Epithelial cell of esophagus (primary cell): ENCODE measurements around the gene HIP1R.

ENCODE experiments used
- DNase-seq: peaks from one replicate; pipeline ENCODE4 v3.0.0; 2010; ENCODE audit warnings: low read depth
- H3K4me3 ChIP-seq: 2 replicates; pipeline ENCODE4 v1.5.1; 2011; ENCODE audit warnings: mild to moderate bottlenecking, low read length, control low read depth
- TF ChIP-seq, protein P1 (sequence below): IDR thresholded peaks from 2 replicates; pipeline ENCODE4 v1.5.1; 2011; ENCODE audit warnings: low read depth, mild to moderate bottlenecking, low read length, control low read depth, inconsistent platforms; ENCODE audit not compliant: insufficient read depth; ENCODE audit errors: missing control alignments

The HIP1R gene

DNA sequence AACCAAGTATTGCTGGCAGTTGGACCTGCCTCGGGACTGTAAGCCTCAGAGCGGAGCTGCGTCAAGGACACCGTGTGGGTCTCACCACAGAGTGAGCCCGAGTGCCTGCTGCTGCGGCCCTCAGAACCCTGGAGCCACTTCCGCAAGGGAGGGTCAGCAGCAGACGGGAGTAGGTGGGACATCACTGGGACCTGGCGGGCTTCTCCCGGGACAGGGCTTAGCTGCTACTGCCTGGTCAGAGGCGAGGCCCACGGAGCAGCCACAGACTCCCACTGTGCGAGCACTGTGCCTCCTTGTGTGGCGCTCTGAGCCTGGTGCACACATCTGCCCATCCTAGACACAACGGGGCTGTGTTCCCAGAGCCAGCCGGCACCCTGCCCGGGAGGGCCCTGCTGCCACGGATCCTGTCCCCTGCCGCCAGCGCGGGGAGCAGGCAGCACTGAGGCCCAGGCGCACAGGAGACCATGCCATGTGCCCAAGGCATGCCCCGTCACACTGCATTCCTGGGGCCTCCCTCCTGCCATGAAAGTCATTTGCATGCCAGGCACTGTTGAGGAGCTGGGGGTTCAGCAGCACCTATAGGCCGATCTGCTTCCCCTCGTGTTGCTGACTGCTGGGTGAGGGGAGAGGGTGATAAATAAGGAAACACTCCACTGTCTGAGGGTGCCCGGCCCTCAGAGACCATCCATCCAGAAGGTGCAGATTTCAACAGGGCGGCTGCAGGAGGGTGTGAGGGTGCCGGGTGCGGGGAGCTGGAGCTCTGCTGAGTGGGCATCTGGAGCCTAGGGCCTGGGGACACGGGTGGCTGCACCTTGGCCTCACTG lies 10.0 kb downstream of the HIP1R start:
- H3K4me3 ChIP-seq, result no peak overlapping the region
- TF ChIP-seq, protein P1, sequence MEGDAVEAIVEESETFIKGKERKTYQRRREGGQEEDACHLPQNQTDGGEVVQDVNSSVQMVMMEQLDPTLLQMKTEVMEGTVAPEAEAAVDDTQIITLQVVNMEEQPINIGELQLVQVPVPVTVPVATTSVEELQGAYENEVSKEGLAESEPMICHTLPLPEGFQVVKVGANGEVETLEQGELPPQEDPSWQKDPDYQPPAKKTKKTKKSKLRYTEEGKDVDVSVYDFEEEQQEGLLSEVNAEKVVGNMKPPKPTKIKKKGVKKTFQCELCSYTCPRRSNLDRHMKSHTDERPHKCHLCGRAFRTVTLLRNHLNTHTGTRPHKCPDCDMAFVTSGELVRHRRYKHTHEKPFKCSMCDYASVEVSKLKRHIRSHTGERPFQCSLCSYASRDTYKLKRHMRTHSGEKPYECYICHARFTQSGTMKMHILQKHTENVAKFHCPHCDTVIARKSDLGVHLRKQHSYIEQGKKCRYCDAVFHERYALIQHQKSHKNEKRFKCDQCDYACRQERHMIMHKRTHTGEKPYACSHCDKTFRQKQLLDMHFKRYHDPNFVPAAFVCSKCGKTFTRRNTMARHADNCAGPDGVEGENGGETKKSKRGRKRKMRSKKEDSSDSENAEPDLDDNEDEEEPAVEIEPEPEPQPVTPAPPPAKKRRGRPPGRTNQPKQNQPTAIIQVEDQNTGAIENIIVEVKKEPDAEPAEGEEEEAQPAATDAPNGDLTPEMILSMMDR, result no peak

DNA sequence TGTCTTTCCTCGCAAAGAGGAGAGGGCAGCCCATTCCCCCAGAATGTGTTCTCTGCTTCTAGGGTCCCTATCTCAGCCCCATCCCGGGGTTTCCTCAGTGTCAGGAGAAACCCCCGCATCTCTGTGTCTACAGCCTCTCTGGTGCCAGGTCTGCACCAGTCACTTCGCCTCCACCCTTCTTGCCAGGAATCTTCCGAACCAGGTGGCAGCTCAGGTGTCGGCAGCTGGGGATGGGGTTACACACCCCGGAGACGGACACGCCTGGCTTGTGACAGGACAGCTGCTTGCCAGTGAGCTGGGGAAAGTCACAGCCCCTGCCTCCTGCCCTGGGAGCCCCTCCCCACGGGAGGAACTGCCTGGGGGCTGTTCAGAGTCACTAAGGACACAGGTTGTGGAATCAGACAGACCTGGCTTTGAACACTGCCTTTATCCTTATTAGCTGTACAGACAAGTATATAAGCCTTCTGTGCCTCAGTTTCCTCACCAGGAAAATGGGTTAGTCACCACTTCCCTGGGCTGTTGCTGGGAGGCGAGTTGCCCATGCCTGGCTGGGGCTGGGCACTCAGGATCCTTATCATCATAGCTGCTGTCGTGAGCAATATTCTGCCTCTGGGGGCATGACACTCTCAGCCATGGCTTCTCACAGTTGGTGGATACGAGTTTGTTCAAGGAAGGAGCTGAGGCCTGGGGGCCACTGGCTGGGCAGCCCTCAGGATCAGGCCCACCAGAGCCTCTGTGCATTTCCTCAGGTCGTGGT lies 10.8 kb downstream of the HIP1R start:
- no peak for DNase-seq
- H3K4me3 ChIP-seq, result no peak overlapping the region
- TF ChIP-seq, protein P1, result no peak

More for the DNA sequence above, 10.0 kb downstream of the HIP1R start:
- no peak for DNase-seq

- no peak for DNase-seq
- H3K4me3 ChIP-seq, result no peak overlapping the region
- TF ChIP-seq, protein P1, result no peak
Observed at GRCh38 chr12:122846622-122847515, 11.6 kb downstream of the HIP1R start.

- TF ChIP-seq, protein P1, result no peak
- no peak overlapping the region for H3K4me3 ChIP-seq
- DNase-seq, result no peak
Observed at GRCh38 chr12:122847516-122847836, 12.2 kb downstream of the HIP1R start.

DNA sequence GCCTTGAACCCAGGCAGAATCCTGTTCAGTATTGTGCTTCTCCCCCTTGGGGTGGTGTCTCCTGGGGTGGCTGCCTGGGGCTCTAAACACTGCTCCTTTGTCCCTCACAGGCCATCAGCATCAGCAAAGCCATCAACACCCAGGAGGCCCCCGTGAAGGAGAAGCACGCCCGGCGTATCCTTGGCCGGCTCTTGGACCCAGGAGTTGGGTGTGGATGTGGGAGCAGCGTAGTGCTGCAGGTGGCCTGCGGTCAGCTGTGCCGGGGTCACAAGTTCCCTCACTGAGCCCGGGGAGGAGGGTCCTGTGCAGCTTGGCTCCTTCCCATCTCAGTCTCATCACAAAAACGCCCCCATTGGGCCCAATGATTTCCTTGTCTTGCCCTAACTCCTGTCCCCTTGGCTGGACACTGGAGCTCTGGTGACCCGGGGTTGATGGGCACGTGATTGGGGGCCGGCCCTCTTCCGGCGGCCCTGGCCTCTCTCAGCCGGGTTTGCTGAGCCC lies 12.7 kb downstream of the HIP1R start:
- no peak overlapping the region for H3K4me3 ChIP-seq
- TF ChIP-seq, protein P1, result no peak

GRCh38 chr12:122848471-122849351 lies 13.5 kb downstream of the HIP1R start:
- no peak overlapping the region for H3K4me3 ChIP-seq
- no peak for DNase-seq
- TF ChIP-seq, protein P1, result no peak

More for the DNA sequence above, 12.7 kb downstream of the HIP1R start:
- no peak for DNase-seq
